ENCODE data around the gene ALDH1L1.

ALDH1L1 gene

DNA sequence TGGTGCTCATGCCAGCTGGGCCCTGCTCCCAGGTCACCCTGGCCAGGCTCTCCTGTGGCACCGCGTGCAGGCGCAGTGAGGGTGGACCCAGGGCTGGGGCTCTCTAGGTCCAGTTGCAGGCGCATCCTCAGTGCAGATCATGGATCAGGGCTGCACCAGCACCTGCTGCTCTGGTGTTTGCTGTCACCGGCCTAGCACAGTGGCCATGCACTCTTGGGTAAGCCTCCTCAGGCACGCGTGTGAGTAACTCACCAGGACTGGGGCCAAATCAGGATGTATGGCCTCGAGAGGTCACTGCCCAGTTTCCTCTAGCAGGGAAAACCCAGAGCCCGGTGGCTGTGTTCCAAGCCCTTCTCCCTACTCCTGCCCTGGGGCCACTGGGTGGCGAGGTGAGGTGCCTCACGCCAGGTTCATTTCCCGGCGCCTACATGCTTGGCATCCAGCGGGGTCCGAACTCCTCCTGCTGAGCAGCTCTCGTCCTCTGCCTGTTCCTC lies 50.9 kb downstream of the ALDH1L1 start:
- no peak for TF ChIP-seq ZNF70 (CRISPR knock-in tag; IDR thresholded peaks at IDR 0.05)
- TF ChIP-seq, protein P1, sequence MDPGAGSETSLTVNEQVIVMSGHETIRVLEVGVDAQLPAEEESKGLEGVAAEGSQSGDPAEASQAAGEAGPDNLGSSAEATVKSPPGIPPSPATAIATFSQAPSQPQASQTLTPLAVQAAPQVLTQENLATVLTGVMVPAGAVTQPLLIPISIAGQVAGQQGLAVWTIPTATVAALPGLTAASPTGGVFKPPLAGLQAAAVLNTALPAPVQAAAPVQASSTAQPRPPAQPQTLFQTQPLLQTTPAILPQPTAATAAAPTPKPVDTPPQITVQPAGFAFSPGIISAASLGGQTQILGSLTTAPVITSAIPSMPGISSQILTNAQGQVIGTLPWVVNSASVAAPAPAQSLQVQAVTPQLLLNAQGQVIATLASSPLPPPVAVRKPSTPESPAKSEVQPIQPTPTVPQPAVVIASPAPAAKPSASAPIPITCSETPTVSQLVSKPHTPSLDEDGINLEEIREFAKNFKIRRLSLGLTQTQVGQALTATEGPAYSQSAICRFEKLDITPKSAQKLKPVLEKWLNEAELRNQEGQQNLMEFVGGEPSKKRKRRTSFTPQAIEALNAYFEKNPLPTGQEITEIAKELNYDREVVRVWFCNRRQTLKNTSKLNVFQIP (CRISPR knock-in tag; IDR thresholded peaks at IDR 0.05; ENCODE audit: borderline replicate concordance, low read depth): no peak
- TF ChIP-seq CSDC2 (CRISPR knock-in tag; IDR thresholded peaks at IDR 0.05): no peak
- TF ChIP-seq TCF4 (CRISPR knock-in tag; IDR thresholded peaks at IDR 0.05; ENCODE audit: borderline replicate concordance): no peak
- TF ChIP-seq, protein P2, sequence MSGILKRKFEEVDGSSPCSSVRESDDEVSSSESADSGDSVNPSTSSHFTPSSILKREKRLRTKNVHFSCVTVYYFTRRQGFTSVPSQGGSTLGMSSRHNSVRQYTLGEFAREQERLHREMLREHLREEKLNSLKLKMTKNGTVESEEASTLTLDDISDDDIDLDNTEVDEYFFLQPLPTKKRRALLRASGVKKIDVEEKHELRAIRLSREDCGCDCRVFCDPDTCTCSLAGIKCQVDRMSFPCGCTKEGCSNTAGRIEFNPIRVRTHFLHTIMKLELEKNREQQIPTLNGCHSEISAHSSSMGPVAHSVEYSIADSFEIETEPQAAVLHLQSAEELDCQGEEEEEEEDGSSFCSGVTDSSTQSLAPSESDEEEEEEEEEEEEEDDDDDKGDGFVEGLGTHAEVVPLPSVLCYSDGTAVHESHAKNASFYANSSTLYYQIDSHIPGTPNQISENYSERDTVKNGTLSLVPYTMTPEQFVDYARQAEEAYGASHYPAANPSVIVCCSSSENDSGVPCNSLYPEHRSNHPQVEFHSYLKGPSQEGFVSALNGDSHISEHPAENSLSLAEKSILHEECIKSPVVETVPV (CRISPR knock-in tag; IDR thresholded peaks at IDR 0.05): no peak
- no peak for TF ChIP-seq TOX (CRISPR knock-in tag; IDR thresholded peaks at IDR 0.05; ENCODE audit: borderline replicate concordance)
- no peak for TF ChIP-seq ZFP30 (CRISPR knock-in tag; IDR thresholded peaks at IDR 0.05)
- TF ChIP-seq SNAI2 (CRISPR knock-in tag; IDR thresholded peaks at IDR 0.05): no peak
- no peak for ATAC-seq

DNA sequence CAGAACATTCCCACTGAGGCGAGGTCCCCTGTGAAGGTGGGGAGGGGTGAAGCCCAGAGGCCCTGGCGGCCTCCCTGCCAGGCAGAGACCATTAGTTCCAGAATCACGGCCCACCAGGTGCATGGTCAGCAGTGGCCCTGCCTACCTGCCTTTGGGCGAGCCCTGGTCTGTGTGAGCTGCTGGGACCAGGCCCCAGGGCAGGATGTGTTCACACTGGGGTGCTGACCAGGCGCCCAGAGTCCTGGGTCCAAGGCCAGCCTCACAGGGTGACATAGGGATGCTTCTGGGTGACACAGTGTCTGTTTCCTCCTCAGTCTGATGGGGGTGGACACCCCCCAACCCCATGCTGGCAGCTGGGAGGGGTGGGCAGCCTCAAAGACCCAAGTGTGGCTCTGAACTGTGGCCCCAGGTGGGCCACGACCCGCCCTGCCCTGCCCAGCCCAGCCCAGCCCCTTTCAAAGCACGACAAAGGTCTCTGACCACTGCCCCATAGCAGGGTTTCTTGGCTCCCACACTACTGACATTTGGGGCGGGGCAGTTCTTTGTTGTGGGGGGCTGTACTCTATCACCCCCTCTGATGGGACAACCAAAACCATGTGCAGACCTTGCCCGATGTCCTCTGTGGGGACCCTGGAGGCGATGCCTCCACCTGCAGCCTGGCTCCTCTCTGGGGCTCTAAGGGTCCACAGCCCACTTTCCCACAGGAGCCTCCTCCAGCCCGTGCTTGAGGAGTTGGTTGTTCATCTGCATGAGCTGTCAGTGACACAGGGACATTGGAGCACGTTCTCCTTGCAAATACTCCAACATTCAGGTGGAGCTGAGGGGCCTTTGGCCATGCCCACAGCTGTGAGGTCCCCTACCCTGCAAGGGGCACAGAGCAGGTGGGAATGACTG lies 51.6 kb downstream of the ALDH1L1 start:
- ATAC-seq: no peak
- TF ChIP-seq SNAI2 (CRISPR knock-in tag; IDR thresholded peaks at IDR 0.05): no peak
- TF ChIP-seq ISL1 (CRISPR knock-in tag; IDR thresholded peaks at IDR 0.05): no peak
- no peak for TF ChIP-seq ESRRG (CRISPR knock-in tag; IDR thresholded peaks at IDR 0.05)
- no peak for TF ChIP-seq ZFP3 (CRISPR knock-in tag; IDR thresholded peaks at IDR 0.05)
- no peak for TF ChIP-seq TOX (CRISPR knock-in tag; IDR thresholded peaks at IDR 0.05; ENCODE audit: borderline replicate concordance)
- no peak for TF ChIP-seq OSR1 (CRISPR knock-in tag; IDR thresholded peaks at IDR 0.05)
- TF ChIP-seq ARNTL (CRISPR knock-in tag; IDR thresholded peaks at IDR 0.05; ENCODE audit: borderline replicate concordance, low read depth): no peak
- TF ChIP-seq, protein P1 (CRISPR knock-in tag; IDR thresholded peaks at IDR 0.05; ENCODE audit: borderline replicate concordance, low read depth): no peak
- no peak for TF ChIP-seq ZFP30 (CRISPR knock-in tag; IDR thresholded peaks at IDR 0.05)
- no peak for TF ChIP-seq ZNF8 (CRISPR knock-in tag; IDR thresholded peaks at IDR 0.05)
- TF ChIP-seq, protein P3, sequence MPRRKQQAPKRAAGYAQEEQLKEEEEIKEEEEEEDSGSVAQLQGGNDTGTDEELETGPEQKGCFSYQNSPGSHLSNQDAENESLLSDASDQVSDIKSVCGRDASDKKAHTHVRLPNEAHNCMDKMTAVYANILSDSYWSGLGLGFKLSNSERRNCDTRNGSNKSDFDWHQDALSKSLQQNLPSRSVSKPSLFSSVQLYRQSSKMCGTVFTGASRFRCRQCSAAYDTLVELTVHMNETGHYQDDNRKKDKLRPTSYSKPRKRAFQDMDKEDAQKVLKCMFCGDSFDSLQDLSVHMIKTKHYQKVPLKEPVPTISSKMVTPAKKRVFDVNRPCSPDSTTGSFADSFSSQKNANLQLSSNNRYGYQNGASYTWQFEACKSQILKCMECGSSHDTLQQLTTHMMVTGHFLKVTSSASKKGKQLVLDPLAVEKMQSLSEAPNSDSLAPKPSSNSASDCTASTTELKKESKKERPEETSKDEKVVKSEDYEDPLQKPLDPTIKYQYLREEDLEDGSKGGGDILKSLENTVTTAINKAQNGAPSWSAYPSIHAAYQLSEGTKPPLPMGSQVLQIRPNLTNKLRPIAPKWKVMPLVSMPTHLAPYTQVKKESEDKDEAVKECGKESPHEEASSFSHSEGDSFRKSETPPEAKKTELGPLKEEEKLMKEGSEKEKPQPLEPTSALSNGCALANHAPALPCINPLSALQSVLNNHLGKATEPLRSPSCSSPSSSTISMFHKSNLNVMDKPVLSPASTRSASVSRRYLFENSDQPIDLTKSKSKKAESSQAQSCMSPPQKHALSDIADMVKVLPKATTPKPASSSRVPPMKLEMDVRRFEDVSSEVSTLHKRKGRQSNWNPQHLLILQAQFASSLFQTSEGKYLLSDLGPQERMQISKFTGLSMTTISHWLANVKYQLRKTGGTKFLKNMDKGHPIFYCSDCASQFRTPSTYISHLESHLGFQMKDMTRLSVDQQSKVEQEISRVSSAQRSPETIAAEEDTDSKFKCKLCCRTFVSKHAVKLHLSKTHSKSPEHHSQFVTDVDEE (CRISPR knock-in tag; IDR thresholded peaks at IDR 0.05): no peak
- TF ChIP-seq BACH2 (CRISPR knock-in tag; IDR thresholded peaks at IDR 0.05; ENCODE audit: borderline replicate concordance): no peak
- no peak for TF ChIP-seq ZC3H10 (CRISPR knock-in tag; IDR thresholded peaks at IDR 0.05)
- TF ChIP-seq ZNF70 (CRISPR knock-in tag; IDR thresholded peaks at IDR 0.05): no peak
- no peak for TF ChIP-seq RARB (CRISPR knock-in tag; IDR thresholded peaks at IDR 0.05)
- TF ChIP-seq, protein P4, sequence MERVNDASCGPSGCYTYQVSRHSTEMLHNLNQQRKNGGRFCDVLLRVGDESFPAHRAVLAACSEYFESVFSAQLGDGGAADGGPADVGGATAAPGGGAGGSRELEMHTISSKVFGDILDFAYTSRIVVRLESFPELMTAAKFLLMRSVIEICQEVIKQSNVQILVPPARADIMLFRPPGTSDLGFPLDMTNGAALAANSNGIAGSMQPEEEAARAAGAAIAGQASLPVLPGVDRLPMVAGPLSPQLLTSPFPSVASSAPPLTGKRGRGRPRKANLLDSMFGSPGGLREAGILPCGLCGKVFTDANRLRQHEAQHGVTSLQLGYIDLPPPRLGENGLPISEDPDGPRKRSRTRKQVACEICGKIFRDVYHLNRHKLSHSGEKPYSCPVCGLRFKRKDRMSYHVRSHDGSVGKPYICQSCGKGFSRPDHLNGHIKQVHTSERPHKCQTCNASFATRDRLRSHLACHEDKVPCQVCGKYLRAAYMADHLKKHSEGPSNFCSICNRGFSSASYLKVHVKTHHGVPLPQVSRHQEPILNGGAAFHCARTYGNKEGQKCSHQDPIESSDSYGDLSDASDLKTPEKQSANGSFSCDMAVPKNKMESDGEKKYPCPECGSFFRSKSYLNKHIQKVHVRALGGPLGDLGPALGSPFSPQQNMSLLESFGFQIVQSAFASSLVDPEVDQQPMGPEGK (CRISPR knock-in tag; IDR thresholded peaks at IDR 0.05; ENCODE audit: borderline replicate concordance): no peak
- TF ChIP-seq, protein P5, sequence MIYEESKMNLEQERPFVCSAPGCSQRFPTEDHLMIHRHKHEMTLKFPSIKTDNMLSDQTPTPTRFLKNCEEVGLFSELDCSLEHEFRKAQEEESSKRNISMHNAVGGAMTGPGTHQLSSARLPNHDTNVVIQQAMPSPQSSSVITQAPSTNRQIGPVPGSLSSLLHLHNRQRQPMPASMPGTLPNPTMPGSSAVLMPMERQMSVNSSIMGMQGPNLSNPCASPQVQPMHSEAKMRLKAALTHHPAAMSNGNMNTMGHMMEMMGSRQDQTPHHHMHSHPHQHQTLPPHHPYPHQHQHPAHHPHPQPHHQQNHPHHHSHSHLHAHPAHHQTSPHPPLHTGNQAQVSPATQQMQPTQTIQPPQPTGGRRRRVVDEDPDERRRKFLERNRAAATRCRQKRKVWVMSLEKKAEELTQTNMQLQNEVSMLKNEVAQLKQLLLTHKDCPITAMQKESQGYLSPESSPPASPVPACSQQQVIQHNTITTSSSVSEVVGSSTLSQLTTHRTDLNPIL (CRISPR knock-in tag; IDR thresholded peaks at IDR 0.05; ENCODE audit: low read depth): no peak
- TF ChIP-seq, protein P2 (CRISPR knock-in tag; IDR thresholded peaks at IDR 0.05): no peak
- no peak for TF ChIP-seq ZNF565 (CRISPR knock-in tag; conservative IDR thresholded peaks at IDR 0.05; ENCODE audit: low read depth)

Measured in SK-N-SH treated with all-trans-retinoic acid at 6 μM for 48 hours (cell line).